ENCODE results near the gene WDR17.

DNA sequence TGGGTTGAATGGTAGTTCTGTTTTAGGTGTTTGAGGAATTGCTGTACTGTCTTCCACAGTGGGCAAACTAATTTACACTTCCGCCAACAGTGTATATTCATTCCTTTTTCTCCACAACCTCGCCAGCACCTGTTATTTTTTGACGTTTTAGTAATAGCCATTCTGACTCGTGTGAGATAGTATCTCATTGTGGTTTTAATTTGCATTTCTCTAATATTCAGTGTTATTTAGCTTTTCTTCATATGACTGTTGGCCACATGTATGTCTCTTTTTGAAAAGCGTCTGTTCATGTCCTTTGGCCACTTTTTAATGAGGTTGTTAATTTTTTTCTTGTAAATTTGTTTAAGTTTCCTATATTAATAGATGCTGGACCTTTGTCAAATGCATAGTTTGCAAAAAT is 26.9 kb upstream of the WDR17 start:
- TF ChIP-seq YY1 (IDR thresholded peaks at IDR 0.05; ENCODE audit: insufficient read depth, insufficient read length) (no peak), ZNF274 (IDR thresholded peaks at IDR 0.05; ENCODE audit: low read depth, low read length) (no peak)
